ENCODE measurements around the gene PMPCB.

GRCh38 chr7:103349805-103350204 lies 52.6 kb downstream of the PMPCB start:
- TF ChIP-seq, protein P1, sequence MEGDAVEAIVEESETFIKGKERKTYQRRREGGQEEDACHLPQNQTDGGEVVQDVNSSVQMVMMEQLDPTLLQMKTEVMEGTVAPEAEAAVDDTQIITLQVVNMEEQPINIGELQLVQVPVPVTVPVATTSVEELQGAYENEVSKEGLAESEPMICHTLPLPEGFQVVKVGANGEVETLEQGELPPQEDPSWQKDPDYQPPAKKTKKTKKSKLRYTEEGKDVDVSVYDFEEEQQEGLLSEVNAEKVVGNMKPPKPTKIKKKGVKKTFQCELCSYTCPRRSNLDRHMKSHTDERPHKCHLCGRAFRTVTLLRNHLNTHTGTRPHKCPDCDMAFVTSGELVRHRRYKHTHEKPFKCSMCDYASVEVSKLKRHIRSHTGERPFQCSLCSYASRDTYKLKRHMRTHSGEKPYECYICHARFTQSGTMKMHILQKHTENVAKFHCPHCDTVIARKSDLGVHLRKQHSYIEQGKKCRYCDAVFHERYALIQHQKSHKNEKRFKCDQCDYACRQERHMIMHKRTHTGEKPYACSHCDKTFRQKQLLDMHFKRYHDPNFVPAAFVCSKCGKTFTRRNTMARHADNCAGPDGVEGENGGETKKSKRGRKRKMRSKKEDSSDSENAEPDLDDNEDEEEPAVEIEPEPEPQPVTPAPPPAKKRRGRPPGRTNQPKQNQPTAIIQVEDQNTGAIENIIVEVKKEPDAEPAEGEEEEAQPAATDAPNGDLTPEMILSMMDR (IDR thresholded peaks at IDR 0.05; ENCODE audit: low read length), result no peak
- no peak for TF ChIP-seq EZH2 (optimal IDR thresholded peaks at IDR 0.05; ENCODE audit: low read depth, low read length)
- TF ChIP-seq EZH2phosphoT487 (IDR thresholded peaks at IDR 0.05; ENCODE audit: low read length), result no peak

All from MM.1S (cell line).